Body of pancreas (tissue), 4 donors: ENCODE data around the gene PRPF18.

Experiments
- CTCF ChIP-seq, 7 experiments: fragments of 450-650 bp in 4 of 7; fragments of 200-600 bp in 3 of 7; sonication (generic) in 3 of 7; IDR thresholded peaks; one replicate each; pipeline ENCODE4 v1.5.1; 2016 to 2019; ENCODE audit warnings: antibody characterized with exemption in 7 of 7
- POLR2A ChIP-seq, 3 donors: fragments of 450-650 bp; IDR thresholded peaks; one replicate each; pipeline ENCODE4 v1.6.1; 2016; ENCODE audit warnings: antibody characterized with exemption in 3 of 3, mild to moderate bottlenecking in 2 of 3

- no peak for TF ChIP-seq CTCF (IDR thresholded peaks at IDR 0.05)
- no peak for TF ChIP-seq POLR2A (IDR thresholded peaks at IDR 0.05)
Measured at GRCh38 chr10:13652860-13653259, 66.1 kb downstream of the PRPF18 start.
